H1 (cell line): ENCODE data around the gene DNAJB14. TPM values are rescaled to one million over a fixed set of nuclear protein-coding genes. Genes with fewer than 3 reads are reported as not detected.

Experiments
- CTCF ChIA-PET: fragments of 300-600 bp; sonication (Branson Sonifier 250); formaldehyde crosslinking; loops from one replicate; lab custom pipeline; 2021; ENCODE audit not compliant: partially characterized antibody; lab: Charles Lee
- POLR2A ChIA-PET: fragments of 300-600 bp; sonication (Branson Sonifier 250); formaldehyde crosslinking; loops from one replicate; lab custom pipeline; 2021; ENCODE audit warnings: inconsistent platforms; ENCODE audit not compliant: partially characterized antibody; lab: Charles Lee
- DNase-seq, 2 experiments: peaks; one replicate each; pipeline versions ENCODE4 v3.0.0 to v3.0.0-alpha.2; 2010 to 2022; ENCODE audit warnings: low spot score in 2 of 2, low read depth in 1 of 2, mixed read lengths in 1 of 2
- FAIRE-seq: peaks from 2 replicates; lab custom pipeline; 2011; peaks lifted over from hg19 to GRCh38; lab: Jason Lieb, UNC
- H2AFZ ChIP-seq: 2 replicates; pipeline ENCODE4 v1.8.1; 2012; ENCODE audit warnings: low read length, inconsistent platforms
- H2AK5ac ChIP-seq: 2 replicates; pipeline ENCODE4 v1.6.1; 2013; ENCODE audit warnings: low read depth, low read length
- H2BK120ac ChIP-seq: replicated peaks from 2 replicates; pipeline ENCODE3; 2013; ENCODE audit warnings: low read depth, low read length, inconsistent platforms
- H2BK12ac ChIP-seq: 2 replicates; pipeline ENCODE4 v1.6.1; 2013; ENCODE audit warnings: low read depth, low read length
- H2BK15ac ChIP-seq: 2 replicates; pipeline ENCODE4 v1.6.1; 2013; ENCODE audit warnings: low read length
- H2BK20ac ChIP-seq: 2 replicates; pipeline ENCODE4 v1.6.1; 2013; ENCODE audit warnings: low read length
- H2BK5ac ChIP-seq: 2 replicates; pipeline ENCODE4 v1.6.1; 2013; ENCODE audit warnings: low read depth, low read length
- H3K14ac ChIP-seq: 2 replicates; pipeline ENCODE4 v1.6.1; 2013; ENCODE audit warnings: inconsistent platforms; ENCODE audit not compliant: insufficient read length
- H3K18ac ChIP-seq: 2 replicates; pipeline ENCODE4 v1.6.1; 2013; ENCODE audit warnings: low read length; ENCODE audit errors: extremely low read depth
- H3K23ac ChIP-seq: 2 replicates; pipeline ENCODE4 v1.6.1; 2013; ENCODE audit warnings: inconsistent platforms; ENCODE audit not compliant: insufficient read length
- H3K23me2 ChIP-seq: 2 replicates; pipeline ENCODE4 v1.6.1; 2013; ENCODE audit warnings: low read depth, low read length
- H3K27ac ChIP-seq: 2 replicates; pipeline ENCODE4 v1.6.1; 2011; ENCODE audit warnings: low read depth, low read length, inconsistent platforms
- H3K27me3 ChIP-seq, 4 experiments: replicated peaks in 1 of 4; 1 replicate in 1 of 4; 2 replicates in 3 of 4; pipeline versions ENCODE4 v1.6.1 to v1.8.1; 2011 to 2013; ENCODE audit warnings: low read length in 3 of 4, mild to moderate bottlenecking in 3 of 4, inconsistent platforms in 2 of 4, mixed read lengths in 2 of 4, moderate library complexity in 1 of 4; ENCODE audit not compliant: control insufficient read depth in 3 of 4, insufficient read depth in 3 of 4; ENCODE audit errors: extremely low read depth in 1 of 4
- H3K36me3 ChIP-seq, 4 experiments: 2 replicates each; pipeline versions ENCODE4 v1.6.1 to v1.8.1; 2011 to 2013; ENCODE audit warnings: mild to moderate bottlenecking in 4 of 4, low read length in 3 of 4, moderate library complexity in 2 of 4, control low read depth in 1 of 4, inconsistent platforms in 1 of 4; ENCODE audit not compliant: insufficient read depth in 4 of 4, control insufficient read depth in 2 of 4
- H3K4ac ChIP-seq: replicated peaks from 2 replicates; pipeline ENCODE3; 2013; ENCODE audit warnings: low read length, low read depth, mixed read lengths, inconsistent platforms; ENCODE audit not compliant: insufficient read length
- H3K4me1 ChIP-seq, 4 experiments: replicated peaks in 1 of 4; 1 replicate in 1 of 4; 2 replicates in 3 of 4; pipeline versions ENCODE4 v1.6.1 to v1.8.1; 2011 to 2013; ENCODE audit warnings: low read length in 3 of 4, inconsistent platforms in 2 of 4, mixed read lengths in 1 of 4; ENCODE audit not compliant: insufficient read depth in 4 of 4, control insufficient read depth in 3 of 4
- H3K4me2 ChIP-seq, 2 experiments: 2 replicates each; pipeline versions ENCODE4 v1.6.1 to v1.8.1; 2011 to 2013; ENCODE audit warnings: low read depth in 2 of 2, low read length in 2 of 2, control low read depth in 1 of 2, inconsistent platforms in 1 of 2, mild to moderate bottlenecking in 1 of 2; ENCODE audit not compliant: insufficient read depth in 1 of 2
- H3K4me3 ChIP-seq, 4 experiments: fragments of 200-600, 300-600 bp in 1 of 4; sonication (generic), shearing (Covaris generic), sonication (Bioruptor Twin) in 1 of 4; 2 replicates each; pipeline versions ENCODE4 v1.5.1 to v1.8.1; 2011 to 2016; ENCODE audit warnings: low read length in 4 of 4, low read depth in 3 of 4, control low read depth in 2 of 4, inconsistent platforms in 2 of 4, mild to moderate bottlenecking in 2 of 4, mixed read lengths in 1 of 4, moderate library complexity in 1 of 4; ENCODE audit not compliant: insufficient read depth in 2 of 4; ENCODE audit errors: extremely low read depth in 1 of 4
- H3K56ac ChIP-seq: replicated peaks from 2 replicates; pipeline ENCODE3; 2013; ENCODE audit warnings: low read depth, mild to moderate bottlenecking, mixed read lengths, low read length, inconsistent platforms; ENCODE audit not compliant: insufficient read length
- H3K79me1 ChIP-seq: 2 replicates; pipeline ENCODE4 v1.6.1; 2013; ENCODE audit warnings: low read depth, low read length, control low read depth
- H3K79me2 ChIP-seq, 2 experiments: 2 replicates each; pipeline versions ENCODE4 v1.6.1 to v1.8.1; 2012 to 2013; ENCODE audit warnings: low read length in 2 of 2, mild to moderate bottlenecking in 2 of 2, inconsistent platforms in 1 of 2; ENCODE audit not compliant: insufficient read depth in 2 of 2, control insufficient read depth in 1 of 2
- H3K9ac ChIP-seq, 4 experiments: replicated peaks in 1 of 4; 1 replicate in 1 of 4; 2 replicates in 3 of 4; pipeline versions ENCODE4 v1.6.1 to v1.8.1; 2011 to 2013; ENCODE audit warnings: low read depth in 3 of 4, low read length in 3 of 4, control low read depth in 2 of 4, mild to moderate bottlenecking in 2 of 4, moderate library complexity in 2 of 4, inconsistent platforms in 1 of 4; ENCODE audit errors: extremely low read depth in 1 of 4
- H3K9me3 ChIP-seq, 2 experiments: 2 replicates each; pipeline versions ENCODE4 v1.6.1 to v1.8.1; 2012 to 2013; ENCODE audit warnings: mild to moderate bottlenecking in 2 of 2, moderate library complexity in 2 of 2, control low read depth in 1 of 2, inconsistent platforms in 1 of 2, low read depth in 1 of 2, low read length in 1 of 2, mixed read lengths in 1 of 2; ENCODE audit not compliant: insufficient read depth in 2 of 2
- H4K20me1 ChIP-seq, 2 experiments: replicated peaks in 1 of 2; 2 replicates each; pipeline versions ENCODE3 to v1.8.1; 2011 to 2013; ENCODE audit warnings: inconsistent platforms in 2 of 2, low read length in 2 of 2, mild to moderate bottlenecking in 1 of 2; ENCODE audit not compliant: insufficient read depth in 2 of 2, control insufficient read depth in 1 of 2
- H4K5ac ChIP-seq: 2 replicates; pipeline ENCODE4 v1.6.1; 2013; ENCODE audit warnings: low read length, low read depth, mixed read lengths, inconsistent platforms; ENCODE audit not compliant: insufficient read length
- H4K8ac ChIP-seq: 2 replicates; pipeline ENCODE4 v1.8.0; 2013; ENCODE audit warnings: mild to moderate bottlenecking, moderate library complexity, low read length, inconsistent platforms; ENCODE audit not compliant: insufficient read depth; ENCODE audit errors: extremely low read depth
- H4K91ac ChIP-seq: replicated peaks from 2 replicates; pipeline ENCODE3; 2013; ENCODE audit warnings: low read length, mixed read lengths, inconsistent platforms; ENCODE audit not compliant: insufficient read length
- KDM1A ChIP-seq: fragments of 200-600, 300-600 bp; sonication (generic); IDR thresholded peaks from 2 replicates; pipeline ENCODE4 v1.7.1; 2016; ENCODE audit warnings: mild to moderate bottlenecking, low read length, borderline replicate concordance
- MAX ChIP-seq: IDR thresholded peaks from 2 replicates; pipeline ENCODE4 v1.6.1; 2012; ENCODE audit warnings: inconsistent platforms
- PHF8 ChIP-seq: fragments of 200-600 bp; sonication (generic); conservative IDR thresholded peaks from 2 replicates; pipeline ENCODE4 v1.7.1; 2012; ENCODE audit warnings: low read depth, mild to moderate bottlenecking, inconsistent platforms, low read length, moderate library complexity
- SP4 ChIP-seq: IDR thresholded peaks from 2 replicates; pipeline ENCODE4 v1.6.1; 2012; ENCODE audit warnings: low read length, inconsistent platforms
- whole genome bisulfite sequencing, 2 experiments: shearing (Covaris generic) in 1 of 2; methylation state at CpG; one replicate each; pipeline versions ENCODE4 v1.1.6 to v1.1.7; 2013 to 2015; ENCODE audit warnings: low lambda C conversion rate in 2 of 2, mixed read lengths in 2 of 2, inconsistent platforms in 1 of 2, low coverage in 1 of 2, missing lambda C conversion rate in 1 of 2; ENCODE audit not compliant: insufficient replicate concordance in 2 of 2, insufficient coverage in 1 of 2, insufficient read length in 1 of 2; ENCODE audit errors: extremely low coverage in 1 of 2, missing lambda C conversion rate in 1 of 2; 5-methylcytosine and 5-hydroxymethylcytosine counted together
- polyA plus RNA-seq, 7 experiments: library from polyadenylated mRNA; depleted of rRNA in 3 of 7; stranded (reverse) in 5 of 7; unstranded in 2 of 7; fragments of >200 nt in 5 of 7; fragments of 200-250 nt in 2 of 7; gene quantifications; 1 replicate in 5 of 7; 2 replicates in 1 of 7; 4 replicates in 1 of 7; pipeline versions ENCODE4 v1.2.1 to v1.2.3, GENCODE V29; 2011 to 2013; ENCODE audit warnings: missing spikeins in 2 of 7, mixed read lengths in 2 of 7
- total RNA-seq: library from RNA; stranded (reverse); fragmentation: NEBNext Ultra II Directional; extraction: Animal tissue kit (Norgen Biotek cat#: 25700); gene quantifications from 2 replicates; pipeline ENCODE4 v1.2.1, GENCODE V29; 2021

The DNAJB14 gene
- total and polyA plus RNA-seq, 2 of the 8 experiments (the other 6 are each of a cell fraction or from before 2014, with no cell fraction given): 3.4 to 35.4 TPM

- Histone ChIP-seq H4K91ac (no peak overlapping the region), H3K79me2 (no peaks in the 10 kb centered on the region), H3K23me2 (no peaks in the 10 kb centered on the region), H3K56ac (no peak overlapping the region), H3K14ac (no peak overlapping the region), H4K20me1 (no peaks in the 10 kb centered on the region), H2BK5ac (no peak overlapping the region), H3K4me3 (no peak overlapping the region), H3K18ac (no peak overlapping the region)
- POLR2A ChIA-PET: interaction anchor here (2.2 kb wide), 1 partner anchor 30 kb away, joined by 9 read pairs; no protein-coding TSS in a partner anchor
- TF ChIP-seq SP4 (no peak), MAX (no peak), PHF8 (no peak), KDM1A (no peak)
- TF ChIP-seq, all 59 proteins: peak for 0
- H4K5ac ChIP-seq: no peak overlapping the region
- H2AFZ ChIP-seq: no peak overlapping the region
- no peaks in the 10 kb centered on the region for H3K4me1 ChIP-seq
- peaks cover 0 to 11% (median 2%) of the 10 kb centered on the region in 4 experiments; a peak in 2 of 8 replicates for H3K36me3 ChIP-seq
- H3K79me1 ChIP-seq: peaks cover 2% of the 10 kb centered on the region; the same call in 1 of the 2 replicates
- H4K8ac ChIP-seq: no peak overlapping the region
- 100% methylated on average over 2 of the region's 2 CpGs; no CpG with 5 or more reads in 1 of the 2 experiments for WGBS, 2 experiments
- H2AK5ac ChIP-seq: no peak overlapping the region
- H2BK20ac ChIP-seq: no peak overlapping the region
- no peak overlapping the region for H2BK12ac ChIP-seq
- H3K4ac ChIP-seq: no peak overlapping the region
- H3K9ac ChIP-seq: no peak overlapping the region
- H3K27ac ChIP-seq: no peak overlapping the region
- H3K23ac ChIP-seq: no peak overlapping the region
- DNase-seq: no peak
- CTCF ChIA-PET: interaction anchor here (1.0 kb wide), 1 partner anchor 17 kb away, joined by 3 read pairs; no protein-coding TSS in a partner anchor
- no peak overlapping the region for H3K4me2 ChIP-seq
- FAIRE-seq: no peak
- no peak overlapping the region for H2BK15ac ChIP-seq
- H3K9me3 ChIP-seq: no peaks in the 10 kb centered on the region
- no peak overlapping the region for H2BK120ac ChIP-seq
- H3K27me3 ChIP-seq: peaks cover 0 to 1% (median 0%) of the 10 kb centered on the region in 4 experiments; a peak in 1 of 7 replicates
These were observed 27.8 kb downstream of the DNAJB14 start for GRCh38 chr4:99918656-99919055.
